ENCODE measurements around the gene PSTPIP2. TPM values are rescaled to one million over a fixed set of nuclear protein-coding genes. Genes with fewer than 3 reads are reported as not detected.

Gene PSTPIP2
- total RNA-seq, 1 experiment from 2014 or later, result not detected

DNA sequence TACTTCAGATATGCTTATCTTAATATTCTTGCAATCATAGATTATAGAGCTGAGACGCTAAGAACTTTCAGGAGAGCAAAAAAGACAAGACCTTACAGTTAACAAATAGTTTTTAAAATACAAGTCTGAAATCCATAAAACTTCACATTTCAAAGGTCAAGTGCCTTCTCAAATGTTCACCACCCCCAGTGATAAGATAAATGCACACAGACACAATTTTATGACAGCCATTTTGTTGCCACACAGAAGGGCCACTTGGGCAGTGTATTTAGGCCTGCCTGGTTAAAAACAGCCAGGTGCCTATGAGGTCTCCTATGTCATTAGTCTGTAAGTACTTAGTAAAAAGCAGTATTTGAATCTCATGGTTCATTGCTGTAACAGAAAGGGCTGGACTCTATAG lies 8.1 kb upstream of the PSTPIP2 start:
- DNase-seq, result no peak
- intact Hi-C loops (cut with micrococcal nuclease; ENCODE audit: unreplicated experiment), result no loop called here
- no peaks in the 10 kb centered on the region for H3K4me1 ChIP-seq (replicated peaks; ENCODE audit: insufficient read depth)
- no TSS peak for BruUV-seq (replicated peaks)
- H3K9me3 ChIP-seq (ENCODE audit: insufficient read depth, low read depth), result no peaks in the 10 kb centered on the region
- H3K9me2 ChIP-seq (ENCODE audit: insufficient read depth), result no peaks in the 10 kb centered on the region
- H3K79me2 ChIP-seq (ENCODE audit: low read depth), result no peaks in the 10 kb centered on the region
- H3K27ac ChIP-seq, result no peak overlapping the region
- TF ChIP-seq, protein P1, sequence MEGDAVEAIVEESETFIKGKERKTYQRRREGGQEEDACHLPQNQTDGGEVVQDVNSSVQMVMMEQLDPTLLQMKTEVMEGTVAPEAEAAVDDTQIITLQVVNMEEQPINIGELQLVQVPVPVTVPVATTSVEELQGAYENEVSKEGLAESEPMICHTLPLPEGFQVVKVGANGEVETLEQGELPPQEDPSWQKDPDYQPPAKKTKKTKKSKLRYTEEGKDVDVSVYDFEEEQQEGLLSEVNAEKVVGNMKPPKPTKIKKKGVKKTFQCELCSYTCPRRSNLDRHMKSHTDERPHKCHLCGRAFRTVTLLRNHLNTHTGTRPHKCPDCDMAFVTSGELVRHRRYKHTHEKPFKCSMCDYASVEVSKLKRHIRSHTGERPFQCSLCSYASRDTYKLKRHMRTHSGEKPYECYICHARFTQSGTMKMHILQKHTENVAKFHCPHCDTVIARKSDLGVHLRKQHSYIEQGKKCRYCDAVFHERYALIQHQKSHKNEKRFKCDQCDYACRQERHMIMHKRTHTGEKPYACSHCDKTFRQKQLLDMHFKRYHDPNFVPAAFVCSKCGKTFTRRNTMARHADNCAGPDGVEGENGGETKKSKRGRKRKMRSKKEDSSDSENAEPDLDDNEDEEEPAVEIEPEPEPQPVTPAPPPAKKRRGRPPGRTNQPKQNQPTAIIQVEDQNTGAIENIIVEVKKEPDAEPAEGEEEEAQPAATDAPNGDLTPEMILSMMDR (conservative IDR thresholded peaks at IDR 0.05), result no peak
- no peak for TF ChIP-seq EZH2 (IDR thresholded peaks at IDR 0.05; ENCODE audit: low read depth)
- H3K4me3 ChIP-seq, result no peak overlapping the region
- no peak overlapping the region for H2AFZ ChIP-seq
- no peak overlapping the region for H3K4me2 ChIP-seq
- ChIA-PET CTCF (interaction anchor here (0.7 kb wide), 1 partner anchor 190 kb away, joined by 4 read pairs; no protein-coding TSS in a partner anchor), POLR2A (ENCODE audit: unreplicated experiment) (no interaction called here)
- peaks cover 13% of the 10 kb centered on the region; the same call in 1 of the 2 replicates for H3F3A ChIP-seq (ENCODE audit: insufficient read depth, low read depth)
- H4K20me1 ChIP-seq (ENCODE audit: insufficient read depth), result no peaks in the 10 kb centered on the region
- H3K27me3 ChIP-seq (ENCODE audit: insufficient read depth, low read depth), result no peaks in the 10 kb centered on the region
- peaks cover 16% of the 10 kb centered on the region for H3K36me3 ChIP-seq (ENCODE audit: low read depth)

DNA sequence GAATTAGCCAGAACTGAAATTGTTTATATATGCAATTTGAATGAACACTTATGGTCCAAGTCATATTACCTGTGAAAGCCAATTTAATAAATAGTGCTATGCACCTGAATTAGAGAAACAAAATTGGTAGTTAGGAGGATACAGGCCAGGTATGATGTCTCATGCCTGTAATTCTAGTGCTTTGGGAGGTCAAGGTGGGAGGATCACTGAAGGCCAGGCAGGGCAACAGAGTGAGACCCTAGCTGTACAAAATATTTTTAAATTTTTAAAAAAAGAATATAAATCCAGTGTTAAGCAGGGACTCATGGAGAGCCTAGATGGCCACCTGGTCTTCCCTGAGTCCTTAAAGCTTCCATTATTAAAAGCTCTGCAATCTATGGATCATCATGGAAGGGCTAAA lies 7.3 kb upstream of the PSTPIP2 start:
- H3K4me2 ChIP-seq, result no peak overlapping the region
- H3K9me2 ChIP-seq (ENCODE audit: insufficient read depth), result no peaks in the 10 kb centered on the region
- CTCF ChIA-PET, result no interaction called here
- H3K79me2 ChIP-seq (ENCODE audit: low read depth), result no peaks in the 10 kb centered on the region
- peaks cover 10% of the 10 kb centered on the region; the same call in 1 of the 2 replicates for H3F3A ChIP-seq (ENCODE audit: insufficient read depth, low read depth)
- no peak overlapping the region for H2AFZ ChIP-seq
- DNase-seq, result no peak
- H3K36me3 ChIP-seq (ENCODE audit: low read depth), result peaks cover 9% of the 10 kb centered on the region
- no peaks in the 10 kb centered on the region for H3K4me1 ChIP-seq (replicated peaks; ENCODE audit: insufficient read depth)
- no peaks in the 10 kb centered on the region for H4K20me1 ChIP-seq (ENCODE audit: insufficient read depth)
- intact Hi-C loops (cut with micrococcal nuclease; ENCODE audit: unreplicated experiment), result no loop called here
- no peak overlapping the region for H3K4me3 ChIP-seq
- POLR2A ChIA-PET (ENCODE audit: unreplicated experiment), result no interaction called here
- H3K27me3 ChIP-seq (ENCODE audit: insufficient read depth, low read depth), result no peaks in the 10 kb centered on the region
- H3K9me3 ChIP-seq (ENCODE audit: insufficient read depth, low read depth), result no peaks in the 10 kb centered on the region
- TF ChIP-seq, protein P1 (conservative IDR thresholded peaks at IDR 0.05), result no peak
- TF ChIP-seq EZH2 (IDR thresholded peaks at IDR 0.05; ENCODE audit: low read depth), result no peak
- no TSS peak for BruUV-seq (replicated peaks)
- no peak overlapping the region for H3K27ac ChIP-seq

DNA sequence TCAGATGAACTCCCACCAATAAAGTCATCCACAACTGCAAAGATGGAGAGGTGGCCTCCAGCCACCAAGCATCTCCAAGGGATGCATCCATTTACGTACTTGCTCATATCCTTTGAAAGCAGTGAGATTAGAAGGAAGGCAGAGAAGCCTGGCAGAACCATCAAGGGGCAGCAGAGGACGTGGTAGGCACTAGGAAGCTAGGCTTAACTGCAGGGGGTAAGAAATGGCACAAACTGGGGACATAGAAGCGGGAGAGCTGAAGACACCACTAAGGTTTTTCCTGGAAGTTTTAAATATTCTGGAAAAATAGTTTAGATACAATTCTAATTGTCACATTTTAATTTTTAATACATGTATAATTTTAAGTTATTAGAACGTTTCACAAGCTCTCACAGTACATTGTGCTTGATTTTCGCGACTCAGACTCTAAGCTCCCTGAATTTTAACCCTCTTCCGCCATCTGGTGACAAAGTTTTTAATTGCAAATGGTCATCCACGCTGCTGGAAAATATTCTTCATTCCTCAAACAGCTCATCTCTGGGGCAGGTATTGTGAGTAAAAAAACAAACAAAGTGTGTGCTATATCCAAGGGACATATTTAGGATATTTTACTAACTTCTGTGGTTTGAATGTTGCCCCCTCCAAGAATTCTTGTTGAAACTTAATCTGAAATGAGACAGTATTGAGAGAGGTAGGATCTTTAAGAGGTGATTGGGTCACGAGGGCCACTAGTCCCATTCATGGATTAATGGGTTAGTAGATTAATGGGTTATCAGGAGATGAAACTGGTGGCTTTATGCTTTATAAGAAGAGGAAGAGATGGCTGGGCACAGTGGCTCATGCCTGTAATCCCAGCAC lies 1.6 kb upstream of the PSTPIP2 start:
- intact Hi-C loops (cut with micrococcal nuclease; ENCODE audit: unreplicated experiment), result loop anchor here (5.0 kb wide), 2 partner anchors 101 to 406 kb away; no protein-coding TSS in a partner anchor
- ChIA-PET POLR2A (ENCODE audit: unreplicated experiment) (no interaction called here), CTCF (interaction anchor here (0.6 to 1.2 kb wide), 3 partner anchors 19 to 584 kb away, joined by 3 to 4 read pairs (median 4); no protein-coding TSS in a partner anchor)
- Histone ChIP-seq H4K20me1 (ENCODE audit: insufficient read depth) (no peaks in the 10 kb centered on the region), H2AFZ (no peak overlapping the region), H3K36me3 (ENCODE audit: low read depth) (no peaks in the 10 kb centered on the region), H3F3A (ENCODE audit: insufficient read depth, low read depth) (peaks cover 16% of the 10 kb centered on the region; the same call in 1 of the 2 replicates), H3K27ac (no peak overlapping the region), H3K9me2 (ENCODE audit: insufficient read depth) (no peaks in the 10 kb centered on the region), H3K4me1 (replicated peaks; ENCODE audit: insufficient read depth) (0 out of 2 replicates have a peak, but pooled peaks cover 3% of the 10 kb centered on the region), H3K4me3 (no peak overlapping the region), H3K9me3 (ENCODE audit: insufficient read depth, low read depth) (no peaks in the 10 kb centered on the region), H3K4me2 (no peak overlapping the region), H3K79me2 (ENCODE audit: low read depth) (no peaks in the 10 kb centered on the region), H3K27me3 (ENCODE audit: insufficient read depth, low read depth) (no peaks in the 10 kb centered on the region)
- peak; percentile 31 to 65 for DNase-seq
- no TSS peak for BruUV-seq (replicated peaks)
- TF ChIP-seq, protein P1 (conservative IDR thresholded peaks at IDR 0.05), result peak; percentile 79
- TF ChIP-seq EZH2 (IDR thresholded peaks at IDR 0.05; ENCODE audit: low read depth), result no peak

Measured in PC-9 (cell line).